ENCODE results near the gene ROR1.

DNA sequence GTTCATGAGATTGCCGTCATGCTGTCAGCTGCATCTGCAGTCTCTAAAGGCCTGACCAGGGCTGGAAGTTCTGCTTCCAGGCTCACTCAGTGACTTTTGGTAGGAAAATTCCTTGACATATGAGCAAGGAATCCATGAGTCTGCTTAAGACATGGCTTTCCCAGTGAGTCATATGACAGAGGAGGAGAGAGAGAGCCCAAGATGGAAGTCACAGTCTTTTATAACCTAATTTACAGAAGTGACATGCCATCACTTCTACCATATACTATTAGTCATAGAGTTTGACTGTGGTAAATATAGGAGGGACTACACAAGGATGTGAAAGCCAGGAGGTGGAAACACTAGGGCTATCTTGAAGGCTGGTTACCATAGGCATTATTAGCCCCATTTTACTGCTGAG lies 115.2 kb downstream of the ROR1 start:
- TF ChIP-seq, protein P1, sequence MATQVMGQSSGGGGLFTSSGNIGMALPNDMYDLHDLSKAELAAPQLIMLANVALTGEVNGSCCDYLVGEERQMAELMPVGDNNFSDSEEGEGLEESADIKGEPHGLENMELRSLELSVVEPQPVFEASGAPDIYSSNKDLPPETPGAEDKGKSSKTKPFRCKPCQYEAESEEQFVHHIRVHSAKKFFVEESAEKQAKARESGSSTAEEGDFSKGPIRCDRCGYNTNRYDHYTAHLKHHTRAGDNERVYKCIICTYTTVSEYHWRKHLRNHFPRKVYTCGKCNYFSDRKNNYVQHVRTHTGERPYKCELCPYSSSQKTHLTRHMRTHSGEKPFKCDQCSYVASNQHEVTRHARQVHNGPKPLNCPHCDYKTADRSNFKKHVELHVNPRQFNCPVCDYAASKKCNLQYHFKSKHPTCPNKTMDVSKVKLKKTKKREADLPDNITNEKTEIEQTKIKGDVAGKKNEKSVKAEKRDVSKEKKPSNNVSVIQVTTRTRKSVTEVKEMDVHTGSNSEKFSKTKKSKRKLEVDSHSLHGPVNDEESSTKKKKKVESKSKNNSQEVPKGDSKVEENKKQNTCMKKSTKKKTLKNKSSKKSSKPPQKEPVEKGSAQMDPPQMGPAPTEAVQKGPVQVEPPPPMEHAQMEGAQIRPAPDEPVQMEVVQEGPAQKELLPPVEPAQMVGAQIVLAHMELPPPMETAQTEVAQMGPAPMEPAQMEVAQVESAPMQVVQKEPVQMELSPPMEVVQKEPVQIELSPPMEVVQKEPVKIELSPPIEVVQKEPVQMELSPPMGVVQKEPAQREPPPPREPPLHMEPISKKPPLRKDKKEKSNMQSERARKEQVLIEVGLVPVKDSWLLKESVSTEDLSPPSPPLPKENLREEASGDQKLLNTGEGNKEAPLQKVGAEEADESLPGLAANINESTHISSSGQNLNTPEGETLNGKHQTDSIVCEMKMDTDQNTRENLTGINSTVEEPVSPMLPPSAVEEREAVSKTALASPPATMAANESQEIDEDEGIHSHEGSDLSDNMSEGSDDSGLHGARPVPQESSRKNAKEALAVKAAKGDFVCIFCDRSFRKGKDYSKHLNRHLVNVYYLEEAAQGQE (IDR thresholded peaks at IDR 0.05; ENCODE audit: low read depth) = no peak
- TF ChIP-seq, protein P2, sequence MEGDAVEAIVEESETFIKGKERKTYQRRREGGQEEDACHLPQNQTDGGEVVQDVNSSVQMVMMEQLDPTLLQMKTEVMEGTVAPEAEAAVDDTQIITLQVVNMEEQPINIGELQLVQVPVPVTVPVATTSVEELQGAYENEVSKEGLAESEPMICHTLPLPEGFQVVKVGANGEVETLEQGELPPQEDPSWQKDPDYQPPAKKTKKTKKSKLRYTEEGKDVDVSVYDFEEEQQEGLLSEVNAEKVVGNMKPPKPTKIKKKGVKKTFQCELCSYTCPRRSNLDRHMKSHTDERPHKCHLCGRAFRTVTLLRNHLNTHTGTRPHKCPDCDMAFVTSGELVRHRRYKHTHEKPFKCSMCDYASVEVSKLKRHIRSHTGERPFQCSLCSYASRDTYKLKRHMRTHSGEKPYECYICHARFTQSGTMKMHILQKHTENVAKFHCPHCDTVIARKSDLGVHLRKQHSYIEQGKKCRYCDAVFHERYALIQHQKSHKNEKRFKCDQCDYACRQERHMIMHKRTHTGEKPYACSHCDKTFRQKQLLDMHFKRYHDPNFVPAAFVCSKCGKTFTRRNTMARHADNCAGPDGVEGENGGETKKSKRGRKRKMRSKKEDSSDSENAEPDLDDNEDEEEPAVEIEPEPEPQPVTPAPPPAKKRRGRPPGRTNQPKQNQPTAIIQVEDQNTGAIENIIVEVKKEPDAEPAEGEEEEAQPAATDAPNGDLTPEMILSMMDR (IDR thresholded peaks at IDR 0.05 in 2 of 3, conservative IDR thresholded peaks at IDR 0.05 in 1 of 3; ENCODE audit: borderline replicate concordance in 1 of 3, insufficient read depth in 1 of 3, low read depth in 2 of 3, low read length in 2 of 3) = no peak
- TF ChIP-seq, protein P3, sequence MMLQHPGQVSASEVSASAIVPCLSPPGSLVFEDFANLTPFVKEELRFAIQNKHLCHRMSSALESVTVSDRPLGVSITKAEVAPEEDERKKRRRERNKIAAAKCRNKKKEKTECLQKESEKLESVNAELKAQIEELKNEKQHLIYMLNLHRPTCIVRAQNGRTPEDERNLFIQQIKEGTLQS (IDR thresholded peaks at IDR 0.05) = no peak
- no peak for TF ChIP-seq RAD21 (IDR thresholded peaks at IDR 0.05; ENCODE audit: low read depth)
- TF ChIP-seq SIN3A (IDR thresholded peaks at IDR 0.05; ENCODE audit: low read depth) = no peak
- TF ChIP-seq FOSL1 (IDR thresholded peaks at IDR 0.05; ENCODE audit: low read depth) = no peak
- TF ChIP-seq POLR2AphosphoS5 (IDR thresholded peaks at IDR 0.05; ENCODE audit: low read depth, low read length) = no peak
- TF ChIP-seq SRF (IDR thresholded peaks at IDR 0.05; ENCODE audit: low read depth) = no peak
- TF ChIP-seq EZH2 (IDR thresholded peaks at IDR 0.05) = no peak
- TF ChIP-seq, protein P4, sequence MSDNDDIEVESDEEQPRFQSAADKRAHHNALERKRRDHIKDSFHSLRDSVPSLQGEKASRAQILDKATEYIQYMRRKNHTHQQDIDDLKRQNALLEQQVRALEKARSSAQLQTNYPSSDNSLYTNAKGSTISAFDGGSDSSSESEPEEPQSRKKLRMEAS (IDR thresholded peaks at IDR 0.05) = no peak
- no peak for TF ChIP-seq CEBPB (IDR thresholded peaks at IDR 0.05; ENCODE audit: low read depth)
- TF ChIP-seq CBX3 (IDR thresholded peaks at IDR 0.05; ENCODE audit: low read depth) = no peak

Data from HCT116 (cell line).